ENCODE results near the gene CEP72.

CEP72 gene

GRCh38 chr5:568061-568781 is 43.9 kb upstream of the CEP72 start:
- Histone ChIP-seq H3K36me3 (no peaks in the 10 kb centered on the region), H3K27me3 (peaks cover 58% of the 10 kb centered on the region), H3K4me3 (ENCODE audit: low read depth in 1 of 2, low read length in 1 of 2) (no peak overlapping the region), H3K9me3 (no peaks in the 10 kb centered on the region), H3K27ac (no peak overlapping the region), H3K4me1 (ENCODE audit: control insufficient read depth in 1 of 2, insufficient read depth in 1 of 2, low read depth in 1 of 2, low read length in 1 of 2) (no peaks in the 10 kb centered on the region)
- TF ChIP-seq CTCF (IDR thresholded peaks at IDR 0.05): no peak

GRCh38 chr5:568809-569208 is 43.3 kb upstream of the CEP72 start:
- H3K27me3 ChIP-seq: peaks cover 63% of the 10 kb centered on the region

DNA sequence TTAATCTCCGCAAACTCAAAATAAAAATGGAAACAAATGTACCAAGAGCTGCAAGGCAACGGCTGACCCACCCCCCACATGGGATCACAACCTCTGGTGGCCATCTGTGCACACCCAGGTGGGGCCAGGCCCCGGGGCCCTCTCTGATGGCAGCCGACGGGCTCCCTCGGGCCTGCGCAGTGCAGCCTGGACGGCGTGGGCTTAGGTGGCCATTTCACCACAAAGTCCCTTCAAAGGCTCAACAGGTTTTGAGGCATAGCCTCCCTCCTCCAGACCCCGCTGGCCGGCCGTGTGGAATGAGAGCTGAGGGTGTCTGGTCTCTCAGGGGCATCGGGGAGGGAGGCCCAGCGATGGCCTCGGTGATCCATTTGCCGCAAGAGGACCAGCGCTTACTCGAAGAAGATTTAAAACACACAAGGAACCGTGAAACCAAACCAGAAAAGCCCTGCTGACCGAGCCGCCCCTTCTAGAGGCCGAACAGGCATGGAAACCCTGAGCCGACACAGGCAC is 42.7 kb upstream of the CEP72 start:
- H3K27me3 ChIP-seq: peaks cover 67% of the 10 kb centered on the region
- no peaks in the 10 kb centered on the region for H3K36me3 ChIP-seq
- no peaks in the 10 kb centered on the region for H3K9me3 ChIP-seq
- no peak overlapping the region for H3K4me3 ChIP-seq (ENCODE audit: low read depth in 1 of 2, low read length in 1 of 2)
- TF ChIP-seq CTCF (IDR thresholded peaks at IDR 0.05): no peak
- no peak overlapping the region for H3K27ac ChIP-seq
- H3K4me1 ChIP-seq (ENCODE audit: control insufficient read depth in 1 of 2, insufficient read depth in 1 of 2, low read depth in 1 of 2, low read length in 1 of 2): no peaks in the 10 kb centered on the region

More at GRCh38 chr5:568809-569208, 43.3 kb upstream of the CEP72 start:
- TF ChIP-seq CTCF (IDR thresholded peaks at IDR 0.05): no peak
- Histone ChIP-seq H3K4me3 (ENCODE audit: low read depth in 1 of 2, low read length in 1 of 2) (no peak overlapping the region), H3K36me3 (no peaks in the 10 kb centered on the region), H3K4me1 (ENCODE audit: control insufficient read depth in 1 of 2, insufficient read depth in 1 of 2, low read depth in 1 of 2, low read length in 1 of 2) (no peaks in the 10 kb centered on the region), H3K9me3 (no peaks in the 10 kb centered on the region), H3K27ac (no peak overlapping the region)

- Histone ChIP-seq H3K27ac (no peak overlapping the region), H3K4me3 (ENCODE audit: low read depth in 1 of 2, low read length in 1 of 2) (no peak overlapping the region), H3K36me3 (no peaks in the 10 kb centered on the region), H3K4me1 (ENCODE audit: control insufficient read depth in 1 of 2, insufficient read depth in 1 of 2, low read depth in 1 of 2, low read length in 1 of 2) (no peaks in the 10 kb centered on the region), H3K27me3 (peaks cover 65% of the 10 kb centered on the region), H3K9me3 (no peaks in the 10 kb centered on the region)
- TF ChIP-seq CTCF (IDR thresholded peaks at IDR 0.05): no peak
Measured at GRCh38 chr5:569868-570361, 42.2 kb upstream of the CEP72 start.

DNA sequence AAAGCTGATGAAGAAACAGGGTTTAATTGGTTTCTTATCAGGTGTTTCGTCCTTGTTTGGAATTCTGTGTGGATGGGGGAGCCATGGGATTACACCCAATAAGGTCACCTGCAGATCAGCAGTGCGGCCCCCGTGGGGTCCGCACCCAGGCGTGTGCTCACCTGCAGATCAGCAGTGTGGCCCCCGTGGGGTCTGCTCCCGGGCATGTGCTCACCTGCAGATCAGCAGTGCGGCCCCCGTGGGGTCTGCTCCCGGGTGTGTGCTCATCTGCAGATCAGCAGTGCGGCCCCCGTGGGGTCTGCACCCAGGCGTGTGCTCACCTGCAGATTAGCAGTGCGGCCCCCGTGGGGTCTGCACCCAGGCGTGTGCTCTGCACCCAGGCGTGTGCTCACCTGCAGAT is 41.7 kb upstream of the CEP72 start:
- Histone ChIP-seq H3K4me3 (ENCODE audit: low read depth in 1 of 2, low read length in 1 of 2) (no peak overlapping the region), H3K27ac (no peak overlapping the region), H3K9me3 (no peaks in the 10 kb centered on the region), H3K27me3 (peaks cover 60% of the 10 kb centered on the region), H3K36me3 (no peaks in the 10 kb centered on the region), H3K4me1 (ENCODE audit: control insufficient read depth in 1 of 2, insufficient read depth in 1 of 2, low read depth in 1 of 2, low read length in 1 of 2) (no peaks in the 10 kb centered on the region)
- TF ChIP-seq CTCF (IDR thresholded peaks at IDR 0.05): no peak
